WERI-Rb-1 (cell line): Measurements from ENCODE around the gene OR7D4.
A peak's percentile ranks its signal among the peaks of the same experiment; 100 is the strongest.
"Not testable (repeated sequence)": the region's sequence is repeated elsewhere in the genome, so short reads cannot be mapped to it uniquely, and the experiment has no call there.

Source experiments
- DNase-seq: peaks from one replicate; pipeline ENCODE4 v3.0.0-alpha.2; 2020
- H3K27ac ChIP-seq: fragments of 250-450 bp; sonication (Bioruptor Pico); 2 replicates; pipeline ENCODE4 v1.5.1; 2020; ENCODE audit warnings: mild to moderate bottlenecking, moderate library complexity
- H3K27me3 ChIP-seq: fragments of 250-450 bp; sonication (Bioruptor Pico); 2 replicates; pipeline ENCODE4 v1.5.1; 2021; ENCODE audit warnings: mild to moderate bottlenecking, low read depth, moderate library complexity; ENCODE audit not compliant: insufficient read depth, severe bottlenecking
- H3K36me3 ChIP-seq: fragments of 250-450 bp; sonication (Bioruptor Pico); 2 replicates; pipeline ENCODE4 v1.5.1; 2020; ENCODE audit warnings: mild to moderate bottlenecking, moderate library complexity
- H3K4me3 ChIP-seq: 2 replicates; pipeline ENCODE4 v1.5.1; 2011; ENCODE audit warnings: low read depth, mild to moderate bottlenecking, control low read depth, low read length
- H3K9me3 ChIP-seq: fragments of 250-450 bp; sonication (Bioruptor Pico); 2 replicates; pipeline ENCODE4 v1.5.1; 2021; ENCODE audit warnings: mild to moderate bottlenecking, moderate library complexity; ENCODE audit not compliant: severe bottlenecking
- CTCF ChIP-seq: IDR thresholded peaks from 2 replicates; pipeline ENCODE4 v1.5.1; 2011; ENCODE audit warnings: low read depth, mild to moderate bottlenecking, control low read depth, inconsistent platforms, low read length

Gene OR7D4

GRCh38 chr19:9219489-9219888 lies at the start of gene OR7D4:
Gene OR7D4, minus strand, starts transcription at chr19:9219589. Its CDS starts 4,752 bp downstream, at chr19:9214837.
- H3K4me3 ChIP-seq: no peak within 1 kb of the TSS
- H3K27ac ChIP-seq: no peak within 1 kb of the TSS
- no peak for DNase-seq
- peaks cover 8% of the 10 kb centered on the region for H3K9me3 ChIP-seq
- H3K36me3 ChIP-seq: no peaks in the 10 kb centered on the region
- peaks cover 75% of the 10 kb centered on the region for H3K27me3 ChIP-seq
- no peak for TF ChIP-seq CTCF

- no peaks in the 10 kb centered on the region for H3K9me3 ChIP-seq
These were observed 31.8 kb upstream of the OR7D4 start for GRCh38 chr19:9251236-9251635.

GRCh38 chr19:9250630-9251029 lies 31.2 kb upstream of the OR7D4 start, which contains the start of gene OR7E24:
Gene OR7E24, plus strand, starts transcription at chr19:9250930. Its CDS starts 114 bp downstream, at chr19:9251044.
- DNase-seq: no peak
- peaks cover 59% of the 10 kb centered on the region for H3K27me3 ChIP-seq
- H3K4me3 ChIP-seq: no peak within 1 kb of the TSS
- H3K27ac ChIP-seq: no peak within 1 kb of the TSS
- H3K36me3 ChIP-seq: no peaks in the 10 kb centered on the region
- no peaks in the 10 kb centered on the region for H3K9me3 ChIP-seq
- TF ChIP-seq CTCF: no peak

More at GRCh38 chr19:9251236-9251635, 31.8 kb upstream of the OR7D4 start:
- no peak for DNase-seq
- TF ChIP-seq CTCF: no peak
- H3K27me3 ChIP-seq: peaks cover 56% of the 10 kb centered on the region
- H3K36me3 ChIP-seq: no peaks in the 10 kb centered on the region
- no peak overlapping the region for H3K4me3 ChIP-seq
- no peak overlapping the region for H3K27ac ChIP-seq

- peak; percentile 71 for DNase-seq
- H3K9me3 ChIP-seq: no peaks in the 10 kb centered on the region
- no peak overlapping the region for H3K27ac ChIP-seq
- peak; percentile 84 for TF ChIP-seq CTCF
- no peak overlapping the region for H3K4me3 ChIP-seq
- H3K36me3 ChIP-seq: no peaks in the 10 kb centered on the region
- peaks cover 36% of the 10 kb centered on the region for H3K27me3 ChIP-seq
These were observed 13.8 kb downstream of the OR7D4 start for GRCh38 chr19:9205501-9206113.

- H3K27me3 ChIP-seq: peaks cover 16% of the 10 kb centered on the region
- not testable (repeated sequence) for H3K36me3 ChIP-seq, H3K4me3 ChIP-seq, H3K9me3 ChIP-seq, H3K27ac ChIP-seq, DNase-seq
These were observed 21.3 kb downstream of the OR7D4 start for GRCh38 chr19:9198044-9198443.

- no peak overlapping the region for H3K27ac ChIP-seq
- no peak for TF ChIP-seq CTCF
These were observed 29.9 kb downstream of the OR7D4 start for GRCh38 chr19:9189535-9189934.

More at GRCh38 chr19:9189535-9189934, 29.9 kb downstream of the OR7D4 start:
- H3K9me3 ChIP-seq: peaks cover 7% of the 10 kb centered on the region
- H3K36me3 ChIP-seq: no peaks in the 10 kb centered on the region
- no peak for DNase-seq
- no peak overlapping the region for H3K4me3 ChIP-seq
- H3K27me3 ChIP-seq: no peaks in the 10 kb centered on the region
